Astrocyte (in vitro differentiated cells and primary cell): ENCODE data around the gene PMAIP1.

Source experiments
- EZH2 ChIP-seq: IDR thresholded peaks from 2 replicates; pipeline ENCODE4 v1.6.1; 2012; ENCODE audit warnings: mild to moderate bottlenecking, low read length, inconsistent platforms; ENCODE audit not compliant: insufficient read depth
- TF ChIP-seq, protein P1 (sequence below): IDR thresholded peaks from 2 replicates; pipeline ENCODE4 v1.5.1; 2011; ENCODE audit warnings: low read depth, mild to moderate bottlenecking, inconsistent platforms, low read length, moderate library complexity; ENCODE audit not compliant: insufficient read depth

- TF ChIP-seq, protein P1, sequence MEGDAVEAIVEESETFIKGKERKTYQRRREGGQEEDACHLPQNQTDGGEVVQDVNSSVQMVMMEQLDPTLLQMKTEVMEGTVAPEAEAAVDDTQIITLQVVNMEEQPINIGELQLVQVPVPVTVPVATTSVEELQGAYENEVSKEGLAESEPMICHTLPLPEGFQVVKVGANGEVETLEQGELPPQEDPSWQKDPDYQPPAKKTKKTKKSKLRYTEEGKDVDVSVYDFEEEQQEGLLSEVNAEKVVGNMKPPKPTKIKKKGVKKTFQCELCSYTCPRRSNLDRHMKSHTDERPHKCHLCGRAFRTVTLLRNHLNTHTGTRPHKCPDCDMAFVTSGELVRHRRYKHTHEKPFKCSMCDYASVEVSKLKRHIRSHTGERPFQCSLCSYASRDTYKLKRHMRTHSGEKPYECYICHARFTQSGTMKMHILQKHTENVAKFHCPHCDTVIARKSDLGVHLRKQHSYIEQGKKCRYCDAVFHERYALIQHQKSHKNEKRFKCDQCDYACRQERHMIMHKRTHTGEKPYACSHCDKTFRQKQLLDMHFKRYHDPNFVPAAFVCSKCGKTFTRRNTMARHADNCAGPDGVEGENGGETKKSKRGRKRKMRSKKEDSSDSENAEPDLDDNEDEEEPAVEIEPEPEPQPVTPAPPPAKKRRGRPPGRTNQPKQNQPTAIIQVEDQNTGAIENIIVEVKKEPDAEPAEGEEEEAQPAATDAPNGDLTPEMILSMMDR = no peak
- TF ChIP-seq EZH2 = no peak
Measured at GRCh38 chr18:59951591-59951990, 51.8 kb downstream of the PMAIP1 start.
